Loucy (cell line): ENCODE measurements around the gene CTSK.

Source experiments
- H2AFZ ChIP-seq: fragments of 200-600 bp; sonication (generic); 2 replicates; pipeline ENCODE4 v1.6.0; 2016; ENCODE audit warnings: antibody characterized with exemption, mild to moderate bottlenecking, low read length, moderate library complexity
- H3F3A ChIP-seq: fragments of 200-600 bp; 2 replicates; pipeline ENCODE4 v1.6.0; 2016; ENCODE audit warnings: antibody characterized with exemption, low read depth, mild to moderate bottlenecking
- H3K27me3 ChIP-seq: fragments of 200-600 bp; sonication (generic); 2 replicates; pipeline ENCODE4 v1.6.1; 2014; ENCODE audit warnings: low read length, mild to moderate bottlenecking; ENCODE audit not compliant: insufficient read depth, poor library complexity, severe bottlenecking
- H3K36me3 ChIP-seq: fragments of 200-600 bp; sonication (generic); 2 replicates; pipeline ENCODE4 v1.6.1; 2016; ENCODE audit warnings: low read length; ENCODE audit not compliant: insufficient read depth
- H3K4me1 ChIP-seq: fragments of 200-600 bp; sonication (generic); 2 replicates; pipeline ENCODE4 v1.5.1; 2014; ENCODE audit warnings: low read length, mild to moderate bottlenecking; ENCODE audit not compliant: insufficient read depth, poor library complexity, severe bottlenecking
- H3K4me2 ChIP-seq: fragments of 200-600 bp; sonication (generic); 2 replicates; pipeline ENCODE4 v1.6.0; 2014; ENCODE audit warnings: antibody characterized with exemption, low read length, low read depth, mild to moderate bottlenecking; ENCODE audit not compliant: poor library complexity, severe bottlenecking
- H3K4me3 ChIP-seq: fragments of 200-600 bp; sonication (generic); 2 replicates; pipeline ENCODE4 v1.5.1; 2014; ENCODE audit warnings: low read length, mild to moderate bottlenecking, mixed read lengths; ENCODE audit not compliant: poor library complexity, severe bottlenecking
- H3K79me2 ChIP-seq: fragments of 200-600 bp; sonication (generic); 2 replicates; pipeline ENCODE4 v1.6.1; 2014; ENCODE audit warnings: low read length; ENCODE audit not compliant: insufficient read depth
- H3K9ac ChIP-seq: fragments of 200-600 bp; sonication (generic); 2 replicates; pipeline ENCODE4 v1.6.0; 2014; ENCODE audit warnings: mild to moderate bottlenecking, low read depth, low read length, moderate library complexity; ENCODE audit not compliant: poor library complexity, severe bottlenecking
- H3K9me2 ChIP-seq: fragments of 200-600 bp; sonication (generic); replicated peaks from 2 replicates; pipeline ENCODE4 v1.6.1; 2016; ENCODE audit warnings: low read depth, low read length, mixed read lengths
- H3K9me3 ChIP-seq: fragments of 200-600 bp; sonication (generic); 2 replicates; pipeline ENCODE4 v1.6.1; 2014; ENCODE audit warnings: mild to moderate bottlenecking, antibody characterized with exemption, low read length, low read depth; ENCODE audit not compliant: insufficient read depth
- H4K20me1 ChIP-seq: fragments of 200-600 bp; sonication (generic); 2 replicates; pipeline ENCODE4 v1.6.0; 2014; ENCODE audit warnings: antibody characterized with exemption, low read length, mild to moderate bottlenecking; ENCODE audit not compliant: insufficient read depth, poor library complexity, severe bottlenecking
- EZH2phosphoT487 ChIP-seq: fragments of 200-600 bp; IDR thresholded peaks from 2 replicates; pipeline ENCODE4 v1.6.1; 2018; ENCODE audit warnings: antibody characterized with exemption, mild to moderate bottlenecking, moderate library complexity, borderline replicate concordance
- TF ChIP-seq, protein P1 (sequence below): fragments of 200-600 bp; sonication (generic); conservative IDR thresholded peaks from 2 replicates; pipeline ENCODE4 v1.5.1; 2014; ENCODE audit warnings: mild to moderate bottlenecking, antibody characterized with exemption, low read length

CTSK gene

DNA sequence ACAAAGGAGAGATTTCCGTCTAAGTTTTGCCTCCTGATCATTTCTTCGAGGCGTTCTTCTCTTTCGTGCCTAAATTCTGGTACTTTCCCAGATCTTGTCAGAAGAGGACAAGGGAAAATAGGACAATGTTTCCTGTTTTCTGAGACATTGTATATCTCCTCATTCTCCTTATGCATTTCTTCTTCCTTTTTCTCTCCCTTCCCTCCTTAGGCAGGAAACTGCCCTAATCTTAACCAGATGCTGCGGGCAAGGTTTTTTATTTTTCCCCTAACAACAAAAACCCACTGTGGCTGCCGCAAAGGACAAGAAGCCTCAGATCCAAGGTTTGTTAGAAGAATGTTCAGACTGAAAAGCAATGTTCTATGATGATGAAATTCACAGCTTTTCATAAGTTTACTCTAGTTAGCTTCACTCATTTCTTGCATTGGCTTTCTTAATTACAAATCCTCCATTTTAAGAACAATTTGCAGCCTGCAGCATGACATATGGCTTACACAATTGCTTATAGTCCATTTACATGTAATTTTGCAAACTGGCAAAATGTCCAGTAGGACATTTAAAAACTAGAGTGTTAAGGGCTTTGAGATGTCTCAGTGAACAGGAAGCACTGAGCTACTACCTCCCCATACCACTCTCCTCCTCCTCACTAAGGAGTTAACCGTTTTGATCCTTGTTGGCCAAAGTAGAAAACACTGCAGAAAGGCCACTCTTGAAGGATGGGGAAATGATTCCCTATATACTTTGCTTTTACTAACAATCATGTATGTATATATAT, 624 bp downstream of the CTSK start:
- Histone ChIP-seq H3K9me2 (no peaks in the 10 kb centered on the region), H2AFZ (no peak overlapping the region), H3K4me1 (peaks cover 6% of the 10 kb centered on the region), H3K4me2 (peak overlapping the region; percentile 5), H3K4me3 (no peak overlapping the region), H3K9me3 (no peaks in the 10 kb centered on the region), H3K27me3 (no peaks in the 10 kb centered on the region), H3K9ac (no peak overlapping the region), H4K20me1 (no peaks in the 10 kb centered on the region), H3K36me3 (peaks cover 16% of the 10 kb centered on the region; the same call in 1 of the 2 replicates), H3F3A (no peaks in the 10 kb centered on the region), H3K79me2 (no peaks in the 10 kb centered on the region)
- no peak for TF ChIP-seq EZH2phosphoT487
- TF ChIP-seq, protein P1, sequence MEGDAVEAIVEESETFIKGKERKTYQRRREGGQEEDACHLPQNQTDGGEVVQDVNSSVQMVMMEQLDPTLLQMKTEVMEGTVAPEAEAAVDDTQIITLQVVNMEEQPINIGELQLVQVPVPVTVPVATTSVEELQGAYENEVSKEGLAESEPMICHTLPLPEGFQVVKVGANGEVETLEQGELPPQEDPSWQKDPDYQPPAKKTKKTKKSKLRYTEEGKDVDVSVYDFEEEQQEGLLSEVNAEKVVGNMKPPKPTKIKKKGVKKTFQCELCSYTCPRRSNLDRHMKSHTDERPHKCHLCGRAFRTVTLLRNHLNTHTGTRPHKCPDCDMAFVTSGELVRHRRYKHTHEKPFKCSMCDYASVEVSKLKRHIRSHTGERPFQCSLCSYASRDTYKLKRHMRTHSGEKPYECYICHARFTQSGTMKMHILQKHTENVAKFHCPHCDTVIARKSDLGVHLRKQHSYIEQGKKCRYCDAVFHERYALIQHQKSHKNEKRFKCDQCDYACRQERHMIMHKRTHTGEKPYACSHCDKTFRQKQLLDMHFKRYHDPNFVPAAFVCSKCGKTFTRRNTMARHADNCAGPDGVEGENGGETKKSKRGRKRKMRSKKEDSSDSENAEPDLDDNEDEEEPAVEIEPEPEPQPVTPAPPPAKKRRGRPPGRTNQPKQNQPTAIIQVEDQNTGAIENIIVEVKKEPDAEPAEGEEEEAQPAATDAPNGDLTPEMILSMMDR: no peak

DNA sequence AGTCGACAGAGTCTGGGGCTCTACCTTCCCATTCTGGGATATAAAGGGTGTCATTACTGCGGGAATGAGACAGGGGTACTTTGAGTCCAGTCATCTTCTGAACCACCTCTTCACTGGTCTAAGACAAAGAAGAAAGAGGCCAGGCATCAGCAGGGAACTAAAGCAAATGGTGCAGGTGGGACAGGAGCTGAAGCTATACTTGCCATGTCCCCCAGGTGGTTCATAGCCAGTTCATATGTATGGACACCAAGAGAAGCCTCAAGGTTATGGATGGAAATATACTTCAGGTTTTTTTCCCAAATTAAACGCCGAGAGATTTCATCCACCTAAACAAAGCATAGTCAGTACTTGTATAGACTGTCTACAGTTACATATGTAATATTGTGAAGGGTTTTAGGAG, 2.2 kb downstream of the CTSK start:
- H2AFZ ChIP-seq: no peak overlapping the region
- H3K9me2 ChIP-seq: no peaks in the 10 kb centered on the region
- no peaks in the 10 kb centered on the region for H3K27me3 ChIP-seq
- H3K4me2 ChIP-seq: no peak overlapping the region
- H3K79me2 ChIP-seq: no peaks in the 10 kb centered on the region
- H4K20me1 ChIP-seq: no peaks in the 10 kb centered on the region
- H3K36me3 ChIP-seq: peaks cover 1% of the 10 kb centered on the region; the same call in 1 of the 2 replicates
- no peaks in the 10 kb centered on the region for H3K9me3 ChIP-seq
- H3F3A ChIP-seq: no peaks in the 10 kb centered on the region
- H3K4me1 ChIP-seq: peaks cover 6% of the 10 kb centered on the region
- TF ChIP-seq, protein P1: no peak
- no peak for TF ChIP-seq EZH2phosphoT487
- no peak overlapping the region for H3K4me3 ChIP-seq
- H3K9ac ChIP-seq: no peak overlapping the region

- H3K4me2 ChIP-seq: no peak overlapping the region
- no peaks in the 10 kb centered on the region for H3K27me3 ChIP-seq
- H4K20me1 ChIP-seq: no peaks in the 10 kb centered on the region
- H3K9me3 ChIP-seq: no peaks in the 10 kb centered on the region
- no peak overlapping the region for H2AFZ ChIP-seq
- no peak overlapping the region for H3K9ac ChIP-seq
- TF ChIP-seq, protein P1: no peak
- no peak for TF ChIP-seq EZH2phosphoT487
- H3K4me3 ChIP-seq: no peak overlapping the region
- H3K79me2 ChIP-seq: no peaks in the 10 kb centered on the region
- peaks cover 6% of the 10 kb centered on the region for H3K4me1 ChIP-seq
- H3F3A ChIP-seq: no peaks in the 10 kb centered on the region
- no peaks in the 10 kb centered on the region for H3K36me3 ChIP-seq
- no peaks in the 10 kb centered on the region for H3K9me2 ChIP-seq
Observed at GRCh38 chr1:150804671-150805070, 3.4 kb downstream of the CTSK start.
